MM.1S (cell line): ENCODE measurements around the gene RAB24.

ENCODE experiments used
- CTCF ChIP-seq: fragments of 300-600 bp; sonication (generic); IDR thresholded peaks from 2 replicates; pipeline ENCODE4 v1.5.1; 2016; ENCODE audit warnings: antibody characterized with exemption, low read length, mixed read lengths
- EZH2 ChIP-seq: fragments of 300-600 bp; sonication (generic); optimal IDR thresholded peaks from 2 replicates; pipeline ENCODE3; 2017; ENCODE audit warnings: low read depth, mild to moderate bottlenecking, antibody characterized with exemption, low read length, mixed read lengths
- EZH2phosphoT487 ChIP-seq: fragments of 300-600 bp; sonication (generic); IDR thresholded peaks from 2 replicates; pipeline ENCODE4 v1.6.1; 2018; ENCODE audit warnings: antibody characterized with exemption, low read length

GRCh38 chr5:177350776-177351391 is 47.4 kb upstream of the RAB24 start:
- TF ChIP-seq CTCF (no peak), EZH2phosphoT487 (no peak), EZH2 (no peak)
